BLaER1 (cell line): ENCODE measurements around the gene RBBP8NL.

Experiments
- H3K27ac ChIP-seq: shearing (Covaris generic); formaldehyde crosslinking; 2 replicates; pipeline ENCODE4 v1.8.1; 2022
- H3K27me3 ChIP-seq: shearing (Covaris generic); formaldehyde crosslinking; 2 replicates; pipeline ENCODE4 v1.8.1; 2022
- H3K36me3 ChIP-seq: shearing (Covaris generic); formaldehyde crosslinking; 2 replicates; pipeline ENCODE4 v1.8.1; 2022
- H3K4me1 ChIP-seq: shearing (Covaris generic); formaldehyde crosslinking; 2 replicates; pipeline ENCODE4 v1.8.1; 2022
- H3K4me2 ChIP-seq: shearing (Covaris generic); formaldehyde crosslinking; 2 replicates; pipeline ENCODE4 v1.8.1; 2022
- H3K4me3 ChIP-seq: shearing (Covaris generic); formaldehyde crosslinking; 2 replicates; pipeline ENCODE4 v1.8.1; 2022
- H3K9ac ChIP-seq: shearing (Covaris generic); formaldehyde crosslinking; 2 replicates; pipeline ENCODE4 v1.8.1; 2022
- H3K9me3 ChIP-seq: shearing (Covaris generic); formaldehyde crosslinking; 2 replicates; pipeline ENCODE4 v1.8.1; 2022
- H4K20me1 ChIP-seq: shearing (Covaris generic); formaldehyde crosslinking; 2 replicates; pipeline ENCODE4 v1.8.1; 2022
- Cebpa-rat ChIP-seq: shearing (Covaris generic); IDR thresholded peaks from 2 replicates; pipeline ENCODE4 v1.8.1; 2022

Gene RBBP8NL

GRCh38 chr20:62425281-62426058, 1.9 kb downstream of the RBBP8NL start:
- Histone ChIP-seq H3K4me1 (peaks cover 27% of the 10 kb centered on the region), H3K4me2 (no peak overlapping the region), H3K9me3 (no peaks in the 10 kb centered on the region), H4K20me1 (no peaks in the 10 kb centered on the region), H3K9ac (no peak overlapping the region), H3K36me3 (no peaks in the 10 kb centered on the region), H3K27me3 (no peaks in the 10 kb centered on the region), H3K4me3 (no peak overlapping the region), H3K27ac (no peak overlapping the region)
- no peak for TF ChIP-seq Cebpa-rat

- Histone ChIP-seq H3K36me3 (no peaks in the 10 kb centered on the region), H3K4me3 (no peak overlapping the region), H3K9ac (no peak overlapping the region), H3K9me3 (no peaks in the 10 kb centered on the region), H3K27ac (no peak overlapping the region), H3K4me1 (peaks cover 27% of the 10 kb centered on the region), H3K27me3 (no peaks in the 10 kb centered on the region), H3K4me2 (no peak overlapping the region; the same call in 1 of the 2 replicates), H4K20me1 (no peaks in the 10 kb centered on the region)
- no peak for TF ChIP-seq Cebpa-rat
Observed at GRCh38 chr20:62424249-62425107, 2.9 kb downstream of the RBBP8NL start.

DNA sequence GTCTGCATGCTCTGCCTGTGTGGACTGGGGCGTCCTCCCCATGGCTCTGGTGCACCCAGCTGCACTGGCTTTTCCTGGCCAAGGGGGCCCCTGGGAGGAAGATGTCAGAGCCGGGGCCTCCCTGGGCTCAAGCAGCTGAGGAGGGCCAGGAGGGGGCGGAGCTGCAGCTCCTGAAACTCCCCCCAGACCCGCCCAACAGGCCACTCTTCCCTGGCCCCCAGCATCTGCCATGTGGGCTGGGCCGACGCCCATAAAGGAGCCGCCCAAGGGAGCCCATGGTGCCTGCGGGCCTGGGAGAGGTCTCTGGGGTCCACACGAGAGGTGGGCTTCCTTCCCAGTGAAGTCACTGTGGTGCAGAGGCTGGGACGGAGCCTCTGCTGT, 4.0 kb downstream of the RBBP8NL start:
- no peak for TF ChIP-seq Cebpa-rat
- peaks cover 27% of the 10 kb centered on the region for H3K4me1 ChIP-seq

GRCh38 chr20:62422636-62423325, 4.6 kb downstream of the RBBP8NL start:
- Histone ChIP-seq H3K9ac (no peak overlapping the region), H3K36me3 (no peaks in the 10 kb centered on the region), H4K20me1 (no peaks in the 10 kb centered on the region), H3K27ac (peak overlapping the region; percentile 28; the same call in 1 of the 2 replicates), H3K4me3 (no peak overlapping the region), H3K4me2 (peak overlapping the region; percentile 78), H3K27me3 (no peaks in the 10 kb centered on the region), H3K4me1 (peaks cover 27% of the 10 kb centered on the region), H3K9me3 (no peaks in the 10 kb centered on the region)
- no peak for TF ChIP-seq Cebpa-rat

More for the DNA sequence above, 4.0 kb downstream of the RBBP8NL start:
- Histone ChIP-seq H3K9me3 (no peaks in the 10 kb centered on the region), H3K27me3 (no peaks in the 10 kb centered on the region), H3K27ac (peak overlapping the region; percentile 28; the same call in 1 of the 2 replicates), H3K4me2 (peak overlapping the region; percentile 78), H3K36me3 (no peaks in the 10 kb centered on the region), H3K4me3 (no peak overlapping the region), H3K9ac (no peak overlapping the region), H4K20me1 (no peaks in the 10 kb centered on the region)

- no peak overlapping the region for H3K4me2 ChIP-seq
- H3K27ac ChIP-seq = no peak overlapping the region
- no peak for TF ChIP-seq Cebpa-rat
- H4K20me1 ChIP-seq = no peaks in the 10 kb centered on the region
- no peaks in the 10 kb centered on the region for H3K27me3 ChIP-seq
- peaks cover 24% of the 10 kb centered on the region for H3K4me1 ChIP-seq
- H3K9me3 ChIP-seq = no peaks in the 10 kb centered on the region
- H3K9ac ChIP-seq = no peak overlapping the region
- H3K36me3 ChIP-seq = no peaks in the 10 kb centered on the region
- no peak overlapping the region for H3K4me3 ChIP-seq
Observed at GRCh38 chr20:62421716-62421990, 5.7 kb downstream of the RBBP8NL start.

- H4K20me1 ChIP-seq = no peaks in the 10 kb centered on the region
- H3K9ac ChIP-seq = no peak overlapping the region
- H3K4me3 ChIP-seq = no peak overlapping the region
- H3K9me3 ChIP-seq = no peaks in the 10 kb centered on the region
- TF ChIP-seq Cebpa-rat = no peak
- H3K4me1 ChIP-seq = peaks cover 20% of the 10 kb centered on the region
- no peaks in the 10 kb centered on the region for H3K36me3 ChIP-seq
- no peaks in the 10 kb centered on the region for H3K27me3 ChIP-seq
- H3K4me2 ChIP-seq = no peak overlapping the region
- no peak overlapping the region for H3K27ac ChIP-seq
Observed at GRCh38 chr20:62420846-62421715, 6.3 kb downstream of the RBBP8NL start.

GRCh38 chr20:62419759-62420158, 7.6 kb downstream of the RBBP8NL start:
- Histone ChIP-seq H3K36me3 (no peaks in the 10 kb centered on the region), H4K20me1 (no peaks in the 10 kb centered on the region), H3K4me2 (no peak overlapping the region), H3K9me3 (no peaks in the 10 kb centered on the region), H3K27me3 (no peaks in the 10 kb centered on the region), H3K9ac (no peak overlapping the region), H3K27ac (no peak overlapping the region), H3K4me1 (peaks cover 26% of the 10 kb centered on the region), H3K4me3 (no peak overlapping the region)
- no peak for TF ChIP-seq Cebpa-rat

GRCh38 chr20:62418709-62419487, 8.4 kb downstream of the RBBP8NL start:
- Histone ChIP-seq H3K36me3 (no peaks in the 10 kb centered on the region), H3K4me2 (no peak overlapping the region), H3K4me1 (peaks cover 19% of the 10 kb centered on the region), H3K27me3 (no peaks in the 10 kb centered on the region), H3K9me3 (no peaks in the 10 kb centered on the region), H3K4me3 (no peak overlapping the region), H3K27ac (no peak overlapping the region), H4K20me1 (no peaks in the 10 kb centered on the region), H3K9ac (no peak overlapping the region)
- no peak for TF ChIP-seq Cebpa-rat
